Right kidney (tissue), 1 donor: ENCODE measurements around the gene FBXO42.

Experiments used
- DNase-seq: peaks from one replicate; pipeline ENCODE4 v3.0.0-alpha.2; 2016

FBXO42 gene

DNA sequence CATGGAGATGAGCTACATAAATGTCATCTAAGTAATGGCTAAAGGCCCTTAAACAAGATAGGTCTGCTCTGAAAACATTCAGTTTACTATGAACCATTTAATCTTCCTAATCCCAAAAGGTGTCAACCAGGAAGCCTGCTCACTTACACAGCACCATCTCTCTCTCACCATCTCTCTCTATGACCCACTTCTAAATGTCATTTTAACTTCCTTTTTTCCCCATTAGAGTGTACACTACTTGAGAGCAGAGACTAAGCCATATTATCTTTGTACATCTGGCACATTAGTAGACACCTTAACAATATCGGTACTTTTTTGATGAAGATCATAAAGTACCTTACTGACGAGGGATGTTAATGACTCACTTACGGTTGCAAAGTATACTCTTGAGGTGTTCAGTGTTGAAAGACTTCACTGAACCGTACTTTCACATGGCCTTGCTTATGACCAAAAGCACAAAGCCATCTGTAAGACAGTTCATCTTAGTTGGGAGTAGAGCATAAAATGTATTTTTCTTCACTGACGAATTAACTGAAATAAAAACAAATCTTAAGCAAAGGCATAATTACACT, 25.4 kb downstream of the FBXO42 start:
- no peak for DNase-seq

DNA sequence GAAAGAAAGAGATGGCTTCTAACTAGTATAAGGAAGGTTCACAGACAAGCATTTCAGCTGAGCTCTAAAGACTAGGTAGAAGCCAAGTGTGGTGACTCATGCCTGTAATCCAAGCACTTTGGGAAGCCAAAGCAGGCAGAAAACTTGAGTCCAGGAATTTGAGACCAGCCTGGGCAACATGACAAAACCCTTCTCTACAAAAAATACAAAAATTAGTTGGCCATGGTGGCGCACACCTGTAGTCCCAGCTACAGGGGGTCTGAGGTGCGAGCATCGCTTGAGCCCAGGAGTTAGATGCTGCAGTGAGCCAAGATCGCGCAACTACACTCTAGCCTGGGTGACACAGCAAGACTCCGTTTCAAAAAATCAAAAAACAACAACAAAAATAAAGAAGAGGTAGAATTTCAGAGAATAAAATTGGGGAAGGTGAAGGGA, 27.8 kb downstream of the FBXO42 start:
- DNase-seq, result no peak

DNA sequence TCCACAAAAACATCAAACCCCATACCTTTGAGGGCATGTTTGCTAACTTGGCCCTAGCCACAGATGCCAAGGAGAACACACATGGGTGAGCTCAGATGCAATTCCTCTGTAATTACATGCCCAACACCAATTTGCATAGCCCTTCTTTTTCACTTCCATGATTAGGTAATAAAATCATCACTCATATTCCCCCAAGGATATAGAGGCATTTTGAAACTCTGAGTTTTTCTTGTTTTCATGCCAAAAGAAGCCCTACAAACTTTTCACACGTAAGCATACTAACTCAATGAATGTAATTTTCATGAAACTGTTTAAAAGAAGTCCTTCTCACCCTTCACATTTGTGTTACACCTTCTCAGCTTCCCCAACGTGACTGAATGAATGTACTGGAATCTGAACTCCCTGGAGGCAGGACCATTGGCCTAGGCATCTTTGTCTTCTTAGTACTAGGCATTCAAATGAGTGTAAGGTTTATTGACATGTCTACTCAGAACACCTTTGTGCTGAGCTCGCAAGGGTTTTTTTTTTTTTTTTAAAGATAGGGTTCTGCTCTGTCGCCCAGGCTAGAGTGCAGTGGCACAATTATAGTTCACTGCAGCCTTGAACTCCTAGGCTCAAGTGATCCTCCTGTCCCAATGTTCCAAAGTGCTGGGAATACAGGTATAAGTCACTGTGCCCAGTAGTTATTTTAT, 31.0 kb downstream of the FBXO42 start:
- no peak for DNase-seq

DNA sequence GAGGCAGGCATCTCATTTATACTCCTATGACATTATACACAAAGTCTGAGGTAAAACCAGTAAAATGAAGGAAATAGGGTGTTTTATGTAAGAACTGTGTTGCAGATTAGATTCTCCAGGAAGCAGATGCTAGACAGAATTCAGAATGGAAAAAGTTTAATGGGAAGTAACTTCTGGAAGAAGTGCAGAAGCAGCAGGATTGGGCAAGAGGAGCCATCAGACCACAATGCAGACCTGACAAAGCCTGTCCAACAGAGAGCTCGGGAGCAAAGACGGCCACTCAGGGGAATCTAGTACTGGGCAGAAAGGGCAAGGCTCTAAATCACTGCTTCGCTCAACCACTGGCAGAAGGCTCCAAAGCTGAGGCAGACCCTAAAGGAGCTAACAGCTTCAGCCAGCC, 33.7 kb downstream of the FBXO42 start:
- no peak for DNase-seq

DNA sequence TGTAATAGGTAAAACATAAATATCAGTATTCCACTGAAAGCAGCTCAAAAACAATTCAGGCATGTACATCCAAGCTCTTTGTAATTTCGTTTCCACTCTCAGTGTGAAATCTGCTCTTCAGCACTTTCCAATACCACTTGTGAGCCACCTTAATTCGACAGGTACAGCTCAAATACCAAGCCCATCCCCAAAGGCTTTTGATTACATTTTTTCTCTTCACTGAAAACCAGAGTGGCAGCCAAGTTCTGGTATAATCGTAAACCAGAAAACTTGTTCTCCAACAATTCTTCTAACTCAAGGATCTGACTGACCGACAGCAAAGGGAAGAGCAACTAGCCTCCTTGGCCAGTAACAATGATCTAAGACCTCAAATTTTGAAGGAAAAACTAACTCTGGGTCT, 36.8 kb downstream of the FBXO42 start:
- DNase-seq, result no peak

DNA sequence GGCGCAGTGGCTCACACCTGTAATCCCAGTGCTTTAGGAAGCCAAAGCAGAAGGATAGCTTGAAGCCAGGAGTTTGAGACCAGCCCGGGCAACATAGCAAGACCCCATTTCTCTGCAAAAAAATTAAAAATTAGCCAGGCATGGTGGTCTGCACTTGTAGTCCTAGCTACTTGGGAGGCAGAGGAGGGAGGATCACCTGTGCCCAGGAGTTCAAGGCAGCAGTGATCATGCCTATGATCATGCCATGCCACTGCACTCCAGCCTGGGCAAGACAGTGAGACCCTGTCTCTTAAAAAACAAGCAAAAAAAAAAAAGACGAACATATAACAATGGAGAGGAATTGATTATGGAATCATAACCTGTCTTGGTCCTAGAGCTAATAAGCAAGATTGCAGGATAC, 45.1 kb downstream of the FBXO42 start:
- DNase-seq, result no peak

DNA sequence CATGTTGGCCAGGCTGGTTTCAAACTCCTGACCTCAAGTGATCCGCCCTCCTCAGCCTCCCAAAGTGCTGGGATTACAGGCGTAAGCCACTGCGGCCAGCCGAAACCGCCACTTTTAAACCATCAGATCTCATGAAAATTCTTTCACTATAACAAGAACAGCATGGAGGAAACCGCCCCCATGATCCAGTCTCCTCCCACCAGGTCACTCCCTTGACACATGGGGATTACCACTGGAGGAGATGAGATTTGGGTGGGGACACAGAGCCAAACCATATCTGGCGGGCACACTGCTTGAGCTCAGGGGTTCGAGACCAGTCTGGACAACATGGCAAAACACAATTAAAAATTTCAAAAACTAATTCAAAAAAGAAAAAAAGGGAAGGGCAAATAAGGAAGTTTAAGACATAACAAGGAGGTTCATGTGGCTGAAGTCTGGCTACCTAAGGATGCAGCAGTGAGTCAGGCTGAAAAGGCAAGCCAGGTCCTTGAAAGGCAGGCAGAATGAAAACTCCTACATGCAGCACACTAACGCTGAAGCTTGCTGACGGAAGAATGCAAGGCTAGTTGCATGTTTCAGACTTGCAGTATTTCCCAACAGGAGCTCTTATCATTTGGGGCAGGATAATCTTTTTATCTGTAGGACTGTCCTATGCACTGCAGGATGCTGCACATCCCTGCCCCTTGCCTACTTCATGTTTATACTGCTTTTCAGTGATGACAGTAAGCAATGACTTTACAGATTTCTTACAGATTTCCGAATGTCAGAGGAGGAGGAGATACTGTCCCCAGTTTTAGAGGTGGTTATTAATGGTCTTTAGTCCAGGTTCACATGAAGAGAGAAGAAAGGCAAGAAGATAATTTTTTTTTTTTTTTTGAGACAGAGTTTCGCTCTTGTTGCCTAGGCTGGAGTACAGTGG, 49.3 kb downstream of the FBXO42 start:
- no peak for DNase-seq

DNA sequence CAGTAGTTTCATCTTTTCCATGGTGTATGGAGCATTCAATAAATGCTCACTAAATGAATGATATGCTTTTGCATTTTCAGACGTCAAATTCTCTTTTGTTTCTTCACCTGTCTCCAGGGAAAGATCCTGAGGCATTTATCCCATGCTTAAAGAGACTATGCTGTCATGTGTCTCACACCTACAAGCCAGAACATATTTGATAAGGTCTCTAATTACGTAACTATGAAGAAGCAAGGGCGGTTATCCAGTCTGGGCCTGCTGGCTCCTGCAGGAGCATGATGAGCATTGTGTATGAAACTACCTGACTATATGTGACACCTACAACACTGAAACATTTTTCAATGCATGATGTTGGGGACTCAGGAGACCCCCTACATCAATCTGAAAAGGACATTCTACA, 51.8 kb downstream of the FBXO42 start:
- no peak for DNase-seq

DNA sequence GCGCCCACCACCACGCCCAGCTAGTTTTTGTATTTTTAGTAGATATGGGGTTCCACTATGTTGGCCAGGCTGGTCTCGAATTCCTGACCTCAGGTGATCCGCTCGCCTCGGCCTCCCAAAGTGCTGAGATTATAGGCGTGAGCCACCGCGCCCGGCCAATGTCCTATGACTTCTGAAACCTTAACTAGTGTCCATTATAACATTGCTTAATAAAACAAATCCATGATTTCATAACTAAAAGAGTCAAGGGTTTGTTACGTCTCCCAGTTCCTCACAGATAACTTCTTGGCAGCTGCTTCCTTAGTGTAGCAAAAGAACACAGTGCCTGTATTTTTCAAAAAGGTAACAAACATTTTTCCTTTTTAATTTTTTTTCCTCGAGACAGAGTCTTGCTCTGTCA, 53.6 kb downstream of the FBXO42 start:
- DNase-seq, result no peak

DNA sequence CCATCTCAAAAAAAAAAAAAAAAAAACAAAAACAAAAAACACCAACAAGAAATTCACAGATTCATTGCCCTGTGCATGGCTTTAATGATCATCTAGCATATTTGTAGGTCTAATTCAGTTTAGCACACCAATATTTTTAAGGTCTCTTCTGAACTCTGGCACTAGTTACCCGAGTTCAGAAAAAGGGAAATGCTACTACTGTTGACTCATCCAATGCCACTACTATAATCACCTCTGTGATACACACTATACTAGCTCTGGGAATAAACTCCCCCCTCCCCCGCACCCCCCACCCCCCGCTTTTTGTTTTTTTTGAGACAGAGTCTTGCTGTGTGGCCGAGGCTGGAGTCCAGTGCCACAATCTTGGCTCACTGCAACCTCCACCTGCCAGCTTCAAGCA, 55.6 kb downstream of the FBXO42 start:
- no peak for DNase-seq

DNA sequence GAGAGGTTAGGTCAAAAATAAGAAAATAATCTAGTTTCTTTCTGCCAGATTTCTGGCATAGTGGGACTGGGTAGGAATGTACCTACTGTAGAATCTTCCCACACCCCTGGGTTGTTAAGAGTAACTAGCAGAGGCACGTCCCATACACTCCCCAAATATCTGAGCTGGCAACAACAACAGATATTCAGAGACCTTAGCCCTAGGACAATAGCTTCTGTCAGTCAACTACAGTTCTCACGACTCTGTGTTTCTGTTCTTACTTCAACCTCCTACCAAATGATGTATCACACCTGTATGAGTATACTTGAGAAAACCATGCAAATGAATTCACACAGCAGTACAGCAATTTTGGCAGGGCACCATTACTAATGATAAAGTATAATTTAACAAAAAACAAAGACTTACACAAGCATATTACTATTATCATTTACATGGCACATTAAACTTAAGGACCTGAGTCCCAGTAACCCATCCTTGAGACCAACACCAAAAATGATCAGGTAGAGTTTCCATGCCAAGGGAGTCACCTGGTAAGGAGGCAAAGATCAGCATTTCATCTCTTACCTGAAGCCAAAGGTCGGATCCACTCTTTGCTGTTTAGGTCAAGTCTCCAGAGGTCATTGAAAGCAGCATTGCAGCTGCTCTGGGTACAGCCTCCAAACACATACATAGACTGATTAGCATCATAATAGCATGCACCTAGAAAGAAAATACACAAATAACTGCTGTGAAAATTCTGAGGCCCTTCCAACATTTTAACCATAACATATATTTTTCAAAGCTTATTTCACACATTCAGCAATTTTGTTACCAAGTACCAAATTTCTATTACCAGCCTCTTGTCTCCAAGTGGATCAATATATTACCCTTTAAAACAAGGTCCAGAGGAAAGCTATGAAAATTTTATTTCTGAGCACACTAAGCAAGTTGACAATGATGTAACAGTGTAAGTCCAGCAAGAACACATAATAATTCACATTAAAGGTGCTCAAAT, 57.8 kb downstream of the FBXO42 start:
- no peak for DNase-seq

DNA sequence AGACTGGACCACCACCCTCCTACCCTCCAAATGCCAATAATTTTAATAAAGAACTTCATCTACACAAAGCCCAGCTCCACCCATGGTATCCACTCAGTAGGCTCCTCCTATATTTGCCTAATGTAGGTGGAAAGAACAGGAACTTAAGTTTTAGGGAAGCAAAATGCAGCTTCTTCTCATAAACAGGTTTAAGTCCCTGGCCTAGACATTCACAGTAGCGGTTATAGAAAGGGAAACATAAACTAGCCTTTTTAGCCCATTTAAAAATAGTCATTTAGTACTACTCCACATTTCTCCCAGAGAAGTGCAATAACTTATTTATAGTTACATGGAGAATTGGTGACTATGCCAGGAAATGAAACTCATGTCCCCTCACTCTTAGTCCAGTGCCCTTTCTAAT, 58.7 kb downstream of the FBXO42 start:
- no peak for DNase-seq

DNA sequence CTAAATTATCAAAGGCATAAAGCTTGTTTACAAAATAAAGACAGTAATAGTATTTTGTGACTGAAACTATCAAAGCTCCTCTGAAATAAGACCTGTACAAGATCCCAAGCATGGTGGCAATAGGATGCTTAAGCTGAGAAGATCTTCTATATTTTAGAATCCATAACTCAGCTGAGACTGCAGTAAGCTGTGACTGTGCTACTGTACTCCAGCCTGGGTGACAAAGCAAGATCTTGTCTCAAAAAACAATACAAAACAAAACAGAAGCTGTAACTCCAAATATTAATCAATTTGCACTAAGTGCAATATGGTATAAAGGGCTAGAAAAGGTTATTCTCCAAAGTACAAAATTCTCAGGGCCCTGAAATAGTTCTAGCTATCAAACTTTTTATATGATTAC, 59.5 kb downstream of the FBXO42 start:
- no peak for DNase-seq

DNA sequence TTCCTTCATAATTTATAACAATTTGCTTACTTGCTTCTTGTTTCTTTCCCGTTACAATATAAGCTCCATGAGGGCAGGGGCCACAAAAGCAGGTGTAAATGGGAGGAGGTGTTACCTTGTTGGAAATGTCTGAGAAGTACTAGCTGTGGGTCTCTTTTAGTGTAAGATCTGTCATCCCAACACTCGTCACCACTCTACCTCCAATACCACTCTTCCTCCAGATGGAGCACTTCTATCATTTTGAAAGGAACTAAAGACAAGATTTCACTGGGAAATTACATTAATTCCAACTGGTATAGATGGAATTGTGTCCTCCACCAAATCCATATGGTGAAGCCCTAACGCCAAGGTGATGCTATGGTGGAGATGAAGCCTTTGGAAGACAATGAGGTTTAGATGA, 62.3 kb downstream of the FBXO42 start:
- DNase-seq, result no peak

DNA sequence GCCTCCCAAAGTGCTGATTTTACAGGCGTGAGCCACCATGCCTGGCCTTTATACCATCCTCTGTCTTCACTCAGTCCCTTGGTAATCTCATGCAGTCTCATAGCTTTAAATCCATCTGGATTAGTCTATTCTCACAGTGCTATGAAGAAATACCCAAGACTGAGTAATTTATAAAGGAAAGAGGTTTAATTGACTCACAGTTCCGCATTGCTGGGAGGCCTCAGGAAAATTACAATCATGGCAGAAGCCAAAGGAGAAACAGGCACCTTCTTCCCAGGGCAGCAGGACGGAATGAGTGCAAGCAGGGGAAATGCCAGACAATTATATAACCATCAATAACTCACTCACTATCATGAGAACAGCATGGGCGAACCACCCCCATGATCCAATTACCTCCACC, 66.2 kb downstream of the FBXO42 start:
- DNase-seq, result no peak

DNA sequence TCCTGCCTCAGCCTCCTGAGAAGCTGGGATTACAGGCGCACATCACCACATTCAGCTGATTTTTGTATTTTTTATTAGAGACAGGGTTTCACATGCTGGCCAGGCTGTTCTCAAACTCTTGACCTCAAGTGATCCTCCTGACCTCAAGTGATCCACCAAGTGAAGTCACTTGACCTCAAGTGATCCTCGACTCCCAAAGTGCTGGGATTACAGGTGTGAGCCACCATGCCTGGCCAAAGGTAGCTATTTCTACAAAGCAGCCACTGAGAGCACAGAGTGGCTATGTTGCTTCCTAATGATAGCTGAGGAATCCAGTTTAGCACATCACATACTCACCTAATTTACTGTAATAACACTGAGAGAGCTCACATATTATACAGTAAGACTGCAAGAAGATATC, 70.5 kb downstream of the FBXO42 start:
- no peak for DNase-seq

DNA sequence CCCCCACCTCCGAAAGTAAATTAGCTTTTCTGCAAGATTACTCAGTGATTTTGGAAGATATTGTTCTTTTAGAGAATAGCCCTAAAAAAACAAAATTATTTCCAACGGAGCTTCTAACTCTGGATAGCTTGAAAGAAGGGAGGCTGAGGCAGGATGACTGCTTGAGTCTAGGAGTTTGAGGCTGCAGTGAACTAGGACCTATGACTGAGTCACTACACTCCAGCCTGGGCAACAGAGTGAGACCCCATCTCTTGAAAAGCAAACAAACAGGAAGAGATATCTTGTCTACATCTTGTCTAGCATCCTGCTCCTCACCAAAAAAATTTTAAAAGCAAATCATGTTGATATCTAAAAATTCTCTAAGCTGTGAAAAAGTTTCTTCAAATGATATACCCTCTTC, 73.1 kb downstream of the FBXO42 start:
- DNase-seq, result no peak

DNA sequence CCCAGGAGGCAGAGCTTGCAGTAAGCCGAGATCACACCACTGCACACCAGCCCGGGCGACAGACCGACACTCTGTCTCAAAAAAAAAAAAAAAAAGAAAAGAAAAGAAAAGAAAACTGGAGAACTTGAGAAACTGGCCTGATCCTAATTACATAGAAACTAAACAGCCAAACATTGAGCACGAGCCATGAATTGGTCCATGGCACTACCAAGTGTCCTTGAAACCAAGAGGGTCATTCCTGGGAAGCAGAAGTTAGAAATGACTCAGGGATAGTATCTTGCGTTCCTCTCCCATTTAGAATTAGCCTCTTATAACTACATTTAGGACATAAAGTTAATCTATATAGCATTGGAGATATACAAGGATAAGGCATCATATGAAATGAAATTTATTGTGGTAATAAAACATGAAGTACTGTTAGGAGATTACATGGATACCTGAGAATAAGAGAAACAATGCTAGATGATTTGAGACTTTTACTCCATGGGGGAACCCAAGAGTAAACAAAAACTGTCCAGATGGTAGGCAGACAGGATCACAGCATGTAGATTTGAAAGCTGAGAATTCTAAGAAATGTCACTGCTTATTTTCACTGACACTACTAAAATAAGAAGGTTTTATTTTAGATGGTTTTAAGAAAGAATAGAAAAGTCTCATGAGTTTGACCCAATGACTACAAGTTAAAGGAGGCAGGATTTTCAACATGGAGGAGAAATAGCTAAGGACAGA, 75.8 kb downstream of the FBXO42 start:
- no peak for DNase-seq

DNA sequence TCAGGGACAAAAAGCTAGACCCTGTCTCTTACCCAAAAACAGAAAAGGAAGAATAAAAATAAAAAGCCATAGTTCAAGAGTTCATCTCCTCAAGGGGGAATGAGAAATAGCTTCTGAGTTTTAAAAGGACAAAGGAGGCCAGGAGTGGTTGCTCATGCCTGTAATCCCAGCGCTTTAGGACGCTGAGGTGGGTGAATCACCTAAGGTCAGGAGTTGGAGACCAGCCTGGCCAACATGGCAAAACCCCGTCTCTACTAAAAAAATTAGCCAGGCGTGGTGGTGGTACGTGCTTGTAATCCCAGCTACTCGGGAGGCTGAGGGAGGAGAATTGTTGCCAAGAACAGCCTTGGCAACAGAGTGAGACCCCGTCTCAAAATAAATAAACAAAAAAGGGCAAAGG, 76.7 kb downstream of the FBXO42 start:
- no peak for DNase-seq

DNA sequence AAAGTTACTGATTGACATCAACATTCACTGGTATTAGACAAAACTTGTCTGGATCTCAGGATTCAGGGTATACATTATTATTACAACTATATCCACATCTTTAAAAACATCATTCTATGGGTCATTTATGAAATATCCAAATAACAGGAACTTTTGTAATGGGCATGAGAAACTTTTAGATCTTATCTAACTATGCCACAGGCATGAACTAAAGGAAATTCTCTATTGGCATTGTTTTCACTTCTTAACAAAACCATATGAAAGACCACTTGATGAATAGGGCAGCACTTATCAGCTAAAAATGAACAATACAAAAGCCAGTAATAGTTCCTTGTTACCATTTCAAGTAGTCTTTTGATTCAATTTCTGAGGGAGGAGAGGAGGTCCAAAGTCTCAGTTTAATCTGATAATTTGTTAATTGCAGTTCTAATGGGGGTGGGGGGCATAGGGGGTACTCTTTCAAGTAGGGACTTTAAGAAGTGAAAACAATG, 84.5 kb downstream of the FBXO42 start:
- DNase-seq, result no peak

DNA sequence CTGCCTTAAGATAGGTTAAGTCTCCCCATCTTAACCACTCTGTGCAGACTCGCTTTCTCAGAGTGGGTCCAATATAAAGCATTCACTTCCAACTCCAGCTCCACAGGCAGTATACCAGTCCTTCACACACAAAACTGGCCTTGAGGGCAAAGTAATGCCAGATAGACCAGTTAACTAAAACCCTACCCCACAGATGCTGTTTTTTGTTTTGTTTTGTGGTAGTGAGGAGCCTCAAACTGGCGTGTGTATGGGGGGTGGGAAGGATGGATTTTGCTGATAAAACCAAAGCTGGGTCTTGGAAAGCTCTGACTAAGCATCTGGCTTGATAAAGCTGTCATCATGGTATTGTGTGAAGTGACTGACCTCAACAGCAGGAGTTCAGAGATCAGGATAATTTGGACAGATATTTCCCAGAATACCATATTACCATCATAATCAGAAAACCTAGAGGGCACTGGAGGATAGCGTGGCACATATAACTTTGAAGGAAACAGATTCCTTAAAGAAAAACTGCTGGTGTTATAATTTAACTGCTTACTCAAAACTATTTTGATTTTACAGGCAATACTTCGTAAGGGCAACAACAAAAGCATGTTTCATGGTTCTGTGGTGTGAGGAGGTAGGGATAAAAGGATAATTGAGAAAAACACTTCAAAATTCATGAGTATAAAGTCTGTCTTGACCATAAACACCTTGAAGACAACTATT, 85.7 kb downstream of the FBXO42 start:
- no peak for DNase-seq
